Gastroesophageal sphincter (tissue), 4 donors: ENCODE measurements around the gene KDM4C. TPM values are rescaled to one million over a fixed set of nuclear protein-coding genes. Genes with fewer than 3 reads are reported as not detected.

ENCODE experiments used
- ATAC-seq: fragments of 150-250 bp; one replicate; pipeline ENCODE4 v1.9.1; 2016; ENCODE audit warnings: mild to moderate bottlenecking, moderate library complexity
- H3K27ac ChIP-seq, 4 donors: fragments of 200-600 bp; sonication (generic) in 3 of 4; 1 replicate in 3 of 4; 2 replicates in 1 of 4; pipeline ENCODE4 v1.5.1; 2016 to 2019
- H3K27me3 ChIP-seq: fragments of 200-600 bp; sonication (generic); one replicate; pipeline ENCODE4 v1.5.1; 2019
- H3K36me3 ChIP-seq, 2 donors: fragments of 200-600 bp; sonication (generic); one replicate each; pipeline ENCODE4 v1.5.1; 2019; ENCODE audit warnings: control low read depth in 1 of 2
- H3K4me1 ChIP-seq, 3 donors: fragments of 200-600 bp; sonication (generic); 1 replicate in 2 of 3; 2 replicates in 1 of 3; pipeline ENCODE4 v1.5.1; 2016 to 2019; ENCODE audit warnings: control low read depth in 2 of 3
- H3K4me3 ChIP-seq, 2 donors: fragments of 200-600 bp; sonication (generic); one replicate each; pipeline ENCODE4 v1.5.1; 2019; ENCODE audit warnings: mild to moderate bottlenecking in 1 of 2, moderate library complexity in 1 of 2
- H3K9me3 ChIP-seq, 3 donors: fragments of 200-600 bp; sonication (generic); one replicate each; pipeline ENCODE4 v1.5.1; 2017 to 2019; ENCODE audit warnings: control low read depth in 2 of 3
- CTCF ChIP-seq, 4 experiments: fragments of 200-600 bp in 2 of 4; fragments of 450-650 bp in 2 of 4; sonication (generic) in 1 of 4; IDR thresholded peaks; one replicate each; pipeline ENCODE4 v1.5.1; 2017 to 2019; ENCODE audit warnings: antibody characterized with exemption in 4 of 4, mild to moderate bottlenecking in 2 of 4, moderate library complexity in 2 of 4
- EP300 ChIP-seq: sonication (generic); formaldehyde crosslinking; IDR thresholded peaks from one replicate; pipeline ENCODE4 v1.6.1; 2017; ENCODE audit warnings: antibody characterized with exemption, mild to moderate bottlenecking
- POLR2A ChIP-seq, 2 donors: fragments of 450-650 bp; IDR thresholded peaks; one replicate each; pipeline ENCODE4 v1.6.1; 2017; ENCODE audit warnings: antibody characterized with exemption in 2 of 2, mild to moderate bottlenecking in 2 of 2, moderate library complexity in 1 of 2
- POLR2AphosphoS5 ChIP-seq: sonication (generic); formaldehyde crosslinking; IDR thresholded peaks from one replicate; pipeline ENCODE4 v1.6.1; 2017; ENCODE audit warnings: antibody characterized with exemption
- WGBS, 2 donors: methylation state at CpG; one replicate each; pipeline ENCODE4 v1.1.5; 2018; ENCODE audit warnings: low coverage in 1 of 2; 5-methylcytosine and 5-hydroxymethylcytosine counted together
- total RNA-seq, 4 donors: library from RNA; depleted of rRNA; stranded (reverse); fragments of >200 nt; gene quantifications; one replicate each; pipeline ENCODE4 v1.1.0, GENCODE V29; 2016

KDM4C gene
- total RNA-seq, 4 donors from 2014 or later: 17.7 to 65.2 (median 29.5) TPM

GRCh38 chr9:7130266-7130820 is 372.6 kb downstream of the KDM4C start:
- peaks cover 0 to 73% of the 10 kb centered on the region in 2 donors for H3K36me3 ChIP-seq
- TF ChIP-seq EP300 (no peak), POLR2A (IDR thresholded peaks at IDR 0.05) (no peak), POLR2AphosphoS5 (no peak), CTCF (IDR thresholded peaks at IDR 0.05) (no peak)
- H3K27me3 ChIP-seq: no peaks in the 10 kb centered on the region
- 85 to 88% methylated on average over 3 to 4 of the region's 4 CpGs for WGBS, 2 donors
- no peak overlapping the region for H3K4me3 ChIP-seq
- no peak for ATAC-seq
- H3K4me1 ChIP-seq: no peaks in the 10 kb centered on the region
- H3K9me3 ChIP-seq: no peaks in the 10 kb centered on the region
- no peak overlapping the region for H3K27ac ChIP-seq

GRCh38 chr9:7132605-7133004 is 374.8 kb downstream of the KDM4C start:
- ATAC-seq: no peak
- Histone ChIP-seq H3K27ac (no peak overlapping the region), H3K9me3 (no peaks in the 10 kb centered on the region), H3K36me3 (peaks cover 0 to 73% of the 10 kb centered on the region in 2 donors), H3K4me1 (no peaks in the 10 kb centered on the region), H3K4me3 (no peak overlapping the region), H3K27me3 (no peaks in the 10 kb centered on the region)
- 0% methylated on average over 1 of the region's 1 CpG; no CpG with 5 or more reads in 1 of the 2 donors for WGBS, 2 donors
- no peak for TF ChIP-seq EP300
- TF ChIP-seq POLR2A (IDR thresholded peaks at IDR 0.05): no peak
- TF ChIP-seq POLR2AphosphoS5: no peak
- no peak for TF ChIP-seq CTCF (IDR thresholded peaks at IDR 0.05)

- no peaks in the 10 kb centered on the region for H3K9me3 ChIP-seq
- H3K27me3 ChIP-seq: no peaks in the 10 kb centered on the region
- H3K4me3 ChIP-seq: no peak overlapping the region
- no peak for ATAC-seq
- H3K4me1 ChIP-seq: no peaks in the 10 kb centered on the region
- 65 to 72% methylated on average over 2 to 4 of the region's 4 CpGs for WGBS, 2 donors
- H3K36me3 ChIP-seq: peaks cover 0 to 43% of the 10 kb centered on the region in 2 donors
- TF ChIP-seq POLR2A (IDR thresholded peaks at IDR 0.05) (no peak), CTCF (IDR thresholded peaks at IDR 0.05) (no peak), POLR2AphosphoS5 (no peak), EP300 (no peak)
- H3K27ac ChIP-seq: no peak overlapping the region
Observed at GRCh38 chr9:7135735-7136134, 378.0 kb downstream of the KDM4C start.

- Histone ChIP-seq H3K27ac (no peak overlapping the region), H3K4me1 (no peaks in the 10 kb centered on the region), H3K4me3 (no peak overlapping the region), H3K36me3 (peaks cover 0 to 33% of the 10 kb centered on the region in 2 donors), H3K9me3 (no peaks in the 10 kb centered on the region), H3K27me3 (no peaks in the 10 kb centered on the region)
- WGBS, 2 donors: 81 to 90% methylated on average over 6 of the region's 6 CpGs
- TF ChIP-seq POLR2AphosphoS5 (no peak), POLR2A (IDR thresholded peaks at IDR 0.05) (no peak), CTCF (IDR thresholded peaks at IDR 0.05) (no peak), EP300 (no peak)
- no peak for ATAC-seq
Observed at GRCh38 chr9:7137040-7137439, 379.3 kb downstream of the KDM4C start.

GRCh38 chr9:7137571-7137970 is 379.8 kb downstream of the KDM4C start:
- WGBS, 2 donors: 84 to 93% methylated on average over 5 of the region's 5 CpGs
- peaks cover 0 to 27% of the 10 kb centered on the region in 2 donors for H3K36me3 ChIP-seq
- ATAC-seq: no peak

More at GRCh38 chr9:7137571-7137970, 379.8 kb downstream of the KDM4C start:
- Histone ChIP-seq H3K4me3 (no peak overlapping the region), H3K27me3 (no peaks in the 10 kb centered on the region), H3K27ac (no peak overlapping the region), H3K9me3 (no peaks in the 10 kb centered on the region), H3K4me1 (no peaks in the 10 kb centered on the region)
- TF ChIP-seq EP300 (no peak), POLR2AphosphoS5 (no peak), CTCF (IDR thresholded peaks at IDR 0.05) (no peak), POLR2A (IDR thresholded peaks at IDR 0.05) (no peak)
